GM12878 (cell line): ENCODE measurements around the gene DNAJC15. TPM values are rescaled to one million over a fixed set of nuclear protein-coding genes. Genes with fewer than 3 reads are reported as not detected.

Experiments
- ESRRA ChIP-seq: IDR thresholded peaks from 2 replicates; pipeline ENCODE4 v1.6.1; 2012; ENCODE audit warnings: mild to moderate bottlenecking, low read length, improper control_type of control experiment
- PRDM15 ChIP-seq: fragments of 450-650 bp; formaldehyde crosslinking; IDR thresholded peaks from 2 replicates; pipeline ENCODE4 v1.4.0; 2020; ENCODE audit warnings: mild to moderate bottlenecking, moderate library complexity
- ZNF592 ChIP-seq: fragments of 450-650 bp; IDR thresholded peaks from 2 replicates; pipeline ENCODE4 v1.6.1; 2017; ENCODE audit warnings: mild to moderate bottlenecking, moderate library complexity
- polyA plus RNA-seq, 11 experiments: library from polyadenylated mRNA; depleted of rRNA in 4 of 11; unstranded in 6 of 11; stranded (reverse) in 5 of 11; fragments of >200 nt; fragmentation: Nextera tagmentation in 4 of 11; fragmentation: Illumina TruSeq in 1 of 11; extraction: Ambion mirVana in 4 of 11; extraction: Trizol in 1 of 11; gene quantifications; 1 replicate in 1 of 11; 2 replicates in 10 of 11; pipeline versions ENCODE4 v1.2.1 to v1.2.3, GENCODE V29; 2011 to 2016; ENCODE audit warnings: inconsistent platforms in 2 of 11, missing spikeins in 2 of 11, low read depth in 1 of 11
- total RNA-seq, 4 experiments: library from RNA; depleted of rRNA in 3 of 4; stranded (reverse); fragments of >200 nt in 3 of 4; fragmentation: Illumina TruSeq in 1 of 4; extraction: Trizol in 1 of 4; gene quantifications; 2 replicates each; pipeline versions ENCODE4 v1.2.1 to v1.2.3, GENCODE V29; 2013 to 2021

DNAJC15 gene
- total and polyA plus RNA-seq, 10 of the 15 experiments (the other 5 are each of a cell fraction or from before 2014, with no cell fraction given) = 13.1 to 104 (median 54.4) TPM

- peak; percentile 98 for TF ChIP-seq ZNF592
- TF ChIP-seq ESRRA = peak; percentile 86; the same call in 1 of the 2 replicates
- peak; percentile 24; the same call in 1 of the 2 replicates for TF ChIP-seq PRDM15 (CRISPR knock-in tag)
- TF ChIP-seq, all 136 proteins: peak for 10
Observed at GRCh38 chr13:43041369-43041921, 18.1 kb downstream of the DNAJC15 start (continued).
